Measurements from ENCODE around the gene FAM53C.
"Not testable (repeated sequence)": the region's sequence is repeated elsewhere in the genome, so short reads cannot be mapped to it uniquely, and the experiment has no call there.

FAM53C gene

DNA sequence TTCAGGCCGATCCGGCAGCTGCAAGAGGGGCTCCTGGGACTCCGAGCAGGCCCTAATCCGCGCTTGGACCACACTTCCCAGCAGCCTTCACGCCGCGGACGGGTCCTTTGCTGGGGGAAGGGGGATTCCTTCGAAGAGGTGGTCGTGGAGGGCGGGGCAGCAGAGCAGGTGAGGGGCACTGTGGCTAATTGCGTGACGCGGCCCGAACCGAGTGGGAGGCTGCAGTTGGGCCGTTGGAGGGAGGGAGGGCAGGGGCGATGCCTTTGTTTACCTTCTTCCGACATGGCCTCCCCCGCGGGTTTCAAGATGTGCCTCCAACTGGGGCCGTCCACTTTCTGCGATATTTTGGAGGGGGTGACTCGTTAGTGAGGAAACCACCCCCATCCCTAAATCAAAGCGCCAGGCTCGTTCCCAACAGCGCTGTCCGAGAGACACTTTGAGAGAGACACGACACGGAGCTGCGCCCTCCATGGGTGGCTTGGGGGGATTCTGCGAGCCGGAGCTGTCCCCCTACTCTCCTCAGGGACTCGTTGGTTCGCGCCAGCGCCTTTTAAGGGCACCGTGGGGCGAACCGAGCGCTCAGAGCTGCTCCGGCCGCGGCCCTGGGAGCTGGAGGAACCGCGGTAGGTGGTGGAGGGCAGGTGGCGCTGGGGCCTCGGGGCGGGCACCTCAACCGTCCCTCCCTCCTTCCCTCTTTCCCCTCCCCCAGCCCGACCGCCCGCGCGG, at the start of gene FAM53C:
FAM53C (plus strand) TSS at position 582 of the 726 bp plus-strand sequence. CDS start 3,070 bp downstream, outside the sequence.
- peak; percentile 82 to 87 for DNase-seq (ENCODE audit: low read depth in 2 of 2)

GRCh38 chr5:138289296-138289695, 48.8 kb upstream of the FAM53C start:
- DNase-seq (ENCODE audit: low read depth in 2 of 2): no peak

GRCh38 chr5:138303372-138303771, 34.7 kb upstream of the FAM53C start:
- DNase-seq (ENCODE audit: low read depth in 2 of 2): no peak

GRCh38 chr5:138305797-138306196, 32.3 kb upstream of the FAM53C start:
- no peak for DNase-seq (ENCODE audit: low read depth in 2 of 2)

GRCh38 chr5:138315751-138316278, 22.3 kb upstream of the FAM53C start:
- no peak for DNase-seq (ENCODE audit: low read depth in 2 of 2)

DNA sequence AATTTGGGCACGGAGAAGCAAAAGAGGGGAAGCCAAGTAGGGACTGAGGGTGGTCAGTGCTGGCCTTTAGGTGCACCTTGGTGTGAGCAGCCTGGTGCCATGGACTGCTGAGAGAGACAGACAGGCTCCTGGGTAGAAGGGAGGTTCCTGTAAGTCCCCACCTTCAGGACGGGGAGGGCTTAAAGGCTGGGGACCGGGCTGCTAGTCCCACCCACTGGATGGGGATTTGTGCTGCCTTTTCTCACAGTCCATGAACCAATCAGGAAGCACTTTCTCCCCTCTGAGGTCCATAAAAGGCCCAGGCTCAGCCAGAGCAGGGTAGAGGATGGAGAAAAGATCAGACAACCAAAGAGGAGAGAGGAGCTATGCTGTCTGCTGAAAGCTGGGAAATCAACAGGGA, 21.7 kb upstream of the FAM53C start:
- no peak for DNase-seq (ENCODE audit: low read depth in 2 of 2)

- DNase-seq (ENCODE audit: low read depth in 2 of 2): not testable (repeated sequence)
Measured at GRCh38 chr5:138318211-138318610, 19.9 kb upstream of the FAM53C start.

DNA sequence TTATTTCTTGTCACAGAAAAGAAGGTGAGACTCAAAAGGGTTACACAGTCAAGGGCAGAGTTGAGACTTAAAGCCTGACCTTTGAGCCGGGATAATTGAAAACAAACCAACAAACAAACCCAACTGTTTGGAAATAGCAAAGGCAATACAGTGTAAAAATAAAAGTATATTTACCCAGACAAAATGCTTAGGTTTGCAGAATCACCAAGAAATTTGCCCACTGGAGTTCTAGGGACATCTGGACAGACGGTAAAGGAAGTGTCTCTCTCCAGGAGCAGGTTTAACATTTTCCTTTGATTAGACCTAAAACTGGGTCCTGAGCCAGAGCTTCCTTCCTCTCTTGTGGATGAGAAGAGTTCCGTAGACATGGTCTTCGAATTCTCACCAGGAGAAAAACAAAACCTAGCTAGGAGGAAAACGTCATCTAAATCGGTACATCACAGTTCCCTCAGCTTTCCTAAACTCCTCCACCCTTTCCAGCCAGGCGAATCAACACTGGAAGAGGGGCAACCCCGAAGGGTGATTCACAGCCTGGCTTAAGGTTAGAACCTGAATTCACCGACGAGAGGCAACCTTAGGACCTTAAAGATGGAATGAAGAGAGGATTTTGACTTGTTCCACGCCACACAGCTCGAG, 7.1 kb upstream of the FAM53C start:
- DNase-seq (ENCODE audit: low read depth in 2 of 2): no peak

DNA sequence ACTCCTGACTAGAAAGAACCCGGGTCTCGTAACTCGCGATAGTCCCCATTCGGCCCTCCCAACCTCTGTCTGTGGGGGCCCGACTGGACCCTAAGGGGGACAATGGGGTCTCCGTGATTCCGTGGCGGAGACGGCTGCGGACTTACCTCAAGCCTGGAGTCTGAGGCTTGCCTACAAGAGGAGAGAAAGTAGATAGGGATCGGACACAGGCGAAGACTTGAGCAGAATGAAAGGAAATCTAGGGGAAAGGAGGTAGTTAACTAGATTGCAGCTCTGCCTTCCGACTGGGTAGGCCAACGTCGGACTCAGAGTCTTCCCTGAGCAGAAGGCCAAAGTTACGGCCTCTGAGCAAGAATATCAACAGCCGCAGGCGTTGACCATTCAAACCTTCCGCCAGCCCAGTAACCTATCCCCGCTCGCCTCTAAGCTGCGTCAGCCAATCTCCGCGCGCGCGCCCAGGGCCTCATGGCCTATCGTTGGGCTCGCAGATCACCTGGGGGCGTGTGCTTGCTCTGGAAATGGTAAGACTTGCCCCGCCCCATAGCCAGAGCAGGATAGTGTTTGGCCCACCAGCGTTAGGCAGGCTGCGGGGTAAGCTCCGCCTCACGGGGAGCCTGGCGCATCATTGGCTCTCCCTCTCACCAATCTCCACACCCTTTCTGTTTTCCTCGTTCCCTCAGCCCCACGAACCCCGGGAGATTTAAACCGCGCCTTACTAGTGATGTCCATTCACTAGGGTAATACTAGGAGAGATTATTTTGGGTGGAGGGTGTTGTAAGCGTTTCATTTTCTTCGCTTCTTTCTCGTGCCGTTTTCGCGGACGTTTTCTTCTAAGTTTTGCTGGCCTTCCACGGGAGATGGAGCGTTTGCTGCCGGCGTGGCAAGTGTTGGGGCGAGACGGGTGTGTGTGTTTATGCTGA, 6.4 kb upstream of the FAM53C start, which contains the start of gene CDC25C:
CDC25C (minus strand) TSS at position 356 of the 920 bp plus-strand sequence. CDS start 624 bp downstream, outside the sequence.
- DNase-seq (ENCODE audit: low read depth in 2 of 2): peak; percentile 84 to 93

DNA sequence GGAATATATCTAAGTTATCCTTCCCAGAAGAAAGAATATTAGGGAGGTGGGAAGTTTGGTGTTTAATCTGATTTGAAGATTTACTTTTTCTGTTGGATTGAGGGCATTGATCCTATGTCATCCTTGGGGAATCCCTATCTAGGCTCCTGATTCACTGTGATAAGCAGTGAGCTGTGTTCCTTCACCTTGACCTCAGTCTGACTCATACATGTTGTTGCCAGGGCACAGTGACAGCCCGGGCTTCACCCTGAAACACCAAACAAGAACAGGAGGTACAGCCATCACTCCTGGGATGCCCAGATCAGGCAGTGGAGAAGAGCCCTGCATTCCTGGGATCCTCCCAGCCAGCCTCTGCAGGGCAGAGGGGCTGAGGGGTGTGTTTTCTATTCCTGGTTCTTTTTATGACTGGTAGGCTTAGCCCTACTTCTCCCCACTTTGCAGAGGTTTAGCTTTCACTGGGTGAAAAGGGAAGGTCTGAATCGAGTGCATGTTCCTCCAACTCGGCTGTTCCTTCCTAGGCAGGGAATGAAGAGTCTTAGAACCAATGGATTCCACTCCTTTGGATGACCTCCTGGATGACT, 3.1 kb upstream of the FAM53C start:
- DNase-seq (ENCODE audit: low read depth in 2 of 2): no peak

- DNase-seq (ENCODE audit: low read depth in 2 of 2): no peak
Measured at GRCh38 chr5:138336952-138337684, 948 bp upstream of the FAM53C start.

DNA sequence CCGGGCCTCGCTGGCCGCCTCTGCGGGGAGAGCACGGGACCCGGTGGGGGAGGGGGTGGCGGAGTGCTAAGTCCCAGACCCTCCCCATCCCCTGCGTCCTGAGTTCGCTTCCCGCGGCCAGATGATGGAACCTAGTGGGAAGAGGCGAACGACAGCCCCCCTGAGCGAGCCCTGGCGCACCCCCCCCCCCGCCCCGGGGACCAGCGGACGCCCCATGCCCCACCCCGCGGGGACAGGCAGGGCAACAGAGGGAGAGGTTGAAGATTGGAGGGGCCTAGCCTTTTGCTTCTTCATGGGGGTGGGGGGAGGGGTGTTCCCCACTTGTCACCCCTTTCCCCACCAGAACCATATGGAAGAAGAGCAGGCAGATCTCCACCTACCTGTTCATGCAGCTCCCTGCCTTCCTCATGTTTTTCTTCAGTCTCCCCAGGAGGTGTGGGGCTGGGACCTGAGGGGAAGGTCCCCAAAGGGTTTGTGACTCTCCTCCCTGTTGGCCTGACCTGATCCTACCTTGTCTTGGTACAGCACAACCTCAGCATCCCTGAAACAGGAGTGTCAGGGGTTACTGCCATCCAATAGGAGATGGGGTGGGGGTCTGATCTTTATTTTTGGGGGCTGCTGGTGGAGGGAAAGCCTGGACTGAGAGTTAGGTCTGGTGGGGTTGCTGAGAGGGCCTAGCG, 485 bp downstream of the FAM53C start:
- no peak for DNase-seq (ENCODE audit: low read depth in 2 of 2)

DNA sequence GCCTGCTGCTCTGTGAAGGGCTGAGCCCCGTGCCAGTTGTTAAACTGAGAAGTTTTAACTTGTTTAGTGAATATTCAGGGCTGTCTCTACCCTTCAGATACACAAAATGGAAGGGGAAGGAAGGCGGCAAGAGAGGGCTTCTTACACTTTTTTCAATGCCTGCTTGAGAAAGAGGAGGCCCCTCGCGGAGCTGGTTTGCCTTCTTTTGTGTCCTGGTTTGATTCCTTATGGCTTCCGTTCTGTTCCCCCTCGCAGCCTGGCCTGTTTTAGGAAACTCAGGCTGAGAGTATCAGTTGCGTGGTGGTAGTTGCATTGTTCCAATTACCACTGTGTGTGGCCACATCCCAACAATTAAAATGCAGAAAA, 1.0 kb downstream of the FAM53C start:
- DNase-seq (ENCODE audit: low read depth in 2 of 2): no peak

DNA sequence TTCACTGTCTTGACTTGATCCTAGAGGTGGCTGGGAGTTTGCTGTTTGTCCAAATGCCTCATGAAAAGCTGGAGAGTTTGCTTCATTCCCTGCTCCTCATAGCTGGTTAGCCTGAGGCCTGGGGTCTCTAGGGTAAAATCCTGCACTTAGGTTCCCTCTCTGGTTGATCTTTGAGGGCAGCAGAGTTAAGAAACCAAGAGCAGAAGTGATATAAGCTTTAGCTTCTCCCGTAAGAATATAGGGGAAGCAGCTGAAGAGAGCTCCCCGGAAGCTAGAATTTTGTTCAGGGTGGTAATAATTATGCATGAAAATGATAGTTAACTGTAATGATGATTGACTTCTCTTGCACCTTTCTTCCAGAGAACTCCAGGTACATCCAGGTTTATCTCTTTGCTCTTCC, 1.4 kb downstream of the FAM53C start:
- DNase-seq (ENCODE audit: low read depth in 2 of 2): no peak

DNA sequence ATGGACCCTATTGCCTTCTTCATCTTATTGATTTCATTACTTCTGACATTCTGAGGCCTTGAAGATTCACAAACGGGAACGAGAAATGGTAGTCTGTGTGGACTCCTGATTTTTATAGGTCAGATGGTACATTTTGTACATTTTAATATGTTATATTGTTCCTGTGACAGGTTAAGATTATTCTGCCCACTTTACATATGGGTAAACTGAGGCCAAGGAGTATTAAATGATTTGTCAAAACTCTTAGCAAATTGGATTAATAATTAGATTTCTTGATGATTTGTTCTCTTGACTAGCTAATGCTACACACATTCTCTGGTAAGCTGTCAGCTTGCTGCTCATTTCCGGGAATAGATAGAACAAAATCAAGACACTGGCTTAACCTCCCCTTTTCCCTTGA, 1.9 kb downstream of the FAM53C start:
- DNase-seq (ENCODE audit: low read depth in 2 of 2): no peak

GRCh38 chr5:138344887-138345622, 7.0 kb downstream of the FAM53C start:
- no peak for DNase-seq (ENCODE audit: low read depth in 2 of 2)

GRCh38 chr5:138346889-138347288, 8.8 kb downstream of the FAM53C start:
- DNase-seq (ENCODE audit: low read depth in 2 of 2): no peak

GRCh38 chr5:138349852-138350562, 11.9 kb downstream of the FAM53C start:
- DNase-seq (ENCODE audit: low read depth in 2 of 2): no peak

- DNase-seq (ENCODE audit: low read depth in 2 of 2): no peak
Measured at GRCh38 chr5:138350563-138350890, 12.5 kb downstream of the FAM53C start.

Data from stimulated activated CD8-positive, alpha-beta memory T cell treated with anti-CD3 and anti-CD28 coated beads, Interleukin-2, amount 100 ng/mL, for 1 hour (primary cell).